ENCODE data around the gene ARHGAP10. TPM values are rescaled to one million over a fixed set of nuclear protein-coding genes. Genes with fewer than 3 reads are reported as not detected.

The ARHGAP10 gene
- total RNA-seq, 1 experiment from 2014 or later: 5.0 TPM

- DNase-seq (ENCODE audit: low read depth, low spot score): no peak
- in situ Hi-C loops (cut with HindIII; ENCODE audit: low pct_unique_long_range_greater_than_20kb, low sequenced_read_pairs): no loop called here
These were observed 357.7 kb downstream of the ARHGAP10 start for GRCh38 chr4:148089624-148090023.

GRCh38 chr4:148090029-148090428 lies 358.1 kb downstream of the ARHGAP10 start:
- in situ Hi-C loops (cut with HindIII; ENCODE audit: low pct_unique_long_range_greater_than_20kb, low sequenced_read_pairs): no loop called here
- DNase-seq (ENCODE audit: low read depth, low spot score): no peak

GRCh38 chr4:148090503-148091476 lies 358.9 kb downstream of the ARHGAP10 start:
- in situ Hi-C loops (cut with HindIII; ENCODE audit: low pct_unique_long_range_greater_than_20kb, low sequenced_read_pairs): no loop called here

GRCh38 chr4:148091896-148092295 lies 360.0 kb downstream of the ARHGAP10 start:
- in situ Hi-C loops (cut with HindIII; ENCODE audit: low pct_unique_long_range_greater_than_20kb, low sequenced_read_pairs): no loop called here
- DNase-seq (ENCODE audit: low read depth, low spot score): no peak

More at GRCh38 chr4:148090503-148091476, 358.9 kb downstream of the ARHGAP10 start:
- no peak for DNase-seq (ENCODE audit: low read depth, low spot score)

GRCh38 chr4:148092316-148093014 lies 360.6 kb downstream of the ARHGAP10 start:
- in situ Hi-C loops (cut with HindIII; ENCODE audit: low pct_unique_long_range_greater_than_20kb, low sequenced_read_pairs): no loop called here
- DNase-seq (ENCODE audit: low read depth, low spot score): no peak

GRCh38 chr4:148093065-148093464 lies 361.2 kb downstream of the ARHGAP10 start:
- no peak for DNase-seq (ENCODE audit: low read depth, low spot score)
- in situ Hi-C loops (cut with HindIII; ENCODE audit: low pct_unique_long_range_greater_than_20kb, low sequenced_read_pairs): no loop called here

GRCh38 chr4:148094149-148094548 lies 362.3 kb downstream of the ARHGAP10 start:
- no peak for DNase-seq (ENCODE audit: low read depth, low spot score)
- in situ Hi-C loops (cut with HindIII; ENCODE audit: low pct_unique_long_range_greater_than_20kb, low sequenced_read_pairs): no loop called here

GRCh38 chr4:148095346-148095923 lies 363.5 kb downstream of the ARHGAP10 start:
- in situ Hi-C loops (cut with HindIII; ENCODE audit: low pct_unique_long_range_greater_than_20kb, low sequenced_read_pairs): no loop called here

GRCh38 chr4:148097801-148098200 lies 365.9 kb downstream of the ARHGAP10 start:
- DNase-seq (ENCODE audit: low read depth, low spot score): no peak
- in situ Hi-C loops (cut with HindIII; ENCODE audit: low pct_unique_long_range_greater_than_20kb, low sequenced_read_pairs): no loop called here

More at GRCh38 chr4:148095346-148095923, 363.5 kb downstream of the ARHGAP10 start:
- no peak for DNase-seq (ENCODE audit: low read depth, low spot score)

- DNase-seq (ENCODE audit: low read depth, low spot score): no peak
- in situ Hi-C loops (cut with HindIII; ENCODE audit: low pct_unique_long_range_greater_than_20kb, low sequenced_read_pairs): no loop called here
These were observed 369.3 kb downstream of the ARHGAP10 start for GRCh38 chr4:148101235-148101634.

- in situ Hi-C loops (cut with HindIII; ENCODE audit: low pct_unique_long_range_greater_than_20kb, low sequenced_read_pairs): no loop called here
These were observed 369.9 kb downstream of the ARHGAP10 start for GRCh38 chr4:148101790-148102189.

GRCh38 chr4:148103597-148104355 lies 371.9 kb downstream of the ARHGAP10 start:
- in situ Hi-C loops (cut with HindIII; ENCODE audit: low pct_unique_long_range_greater_than_20kb, low sequenced_read_pairs): no loop called here
- DNase-seq (ENCODE audit: low read depth, low spot score): no peak

More at GRCh38 chr4:148101790-148102189, 369.9 kb downstream of the ARHGAP10 start:
- DNase-seq (ENCODE audit: low read depth, low spot score): no peak

GRCh38 chr4:148108766-148109165 lies 376.9 kb downstream of the ARHGAP10 start:
- in situ Hi-C loops (cut with HindIII; ENCODE audit: low pct_unique_long_range_greater_than_20kb, low sequenced_read_pairs): no loop called here
- DNase-seq (ENCODE audit: low read depth, low spot score): no peak

GRCh38 chr4:148109216-148109615 lies 377.3 kb downstream of the ARHGAP10 start:
- in situ Hi-C loops (cut with HindIII; ENCODE audit: low pct_unique_long_range_greater_than_20kb, low sequenced_read_pairs): no loop called here
- no peak for DNase-seq (ENCODE audit: low read depth, low spot score)

- in situ Hi-C loops (cut with HindIII; ENCODE audit: low pct_unique_long_range_greater_than_20kb, low sequenced_read_pairs): no loop called here
- no peak for DNase-seq (ENCODE audit: low read depth, low spot score)
These were observed 378.3 kb downstream of the ARHGAP10 start for GRCh38 chr4:148110169-148110568.

GRCh38 chr4:148112231-148112982 lies 380.5 kb downstream of the ARHGAP10 start:
- DNase-seq (ENCODE audit: low read depth, low spot score): no peak
- in situ Hi-C loops (cut with HindIII; ENCODE audit: low pct_unique_long_range_greater_than_20kb, low sequenced_read_pairs): no loop called here

- DNase-seq (ENCODE audit: low read depth, low spot score): no peak
- in situ Hi-C loops (cut with HindIII; ENCODE audit: low pct_unique_long_range_greater_than_20kb, low sequenced_read_pairs): no loop called here
These were observed 382.5 kb downstream of the ARHGAP10 start for GRCh38 chr4:148114436-148114835.
